OCI-LY1 (cell line): ENCODE measurements around the gene SLC23A2.
"Not testable (repeated sequence)": the region's sequence is repeated elsewhere in the genome, so short reads cannot be mapped to it uniquely, and the experiment has no call there.

Source experiments
- H2AFZ ChIP-seq: fragments of 200-600 bp; sonication (generic), shearing (Covaris generic); 2 replicates; pipeline ENCODE4 v1.6.0; 2014; ENCODE audit warnings: antibody characterized with exemption, mild to moderate bottlenecking, low read length
- H3F3A ChIP-seq: fragments of 200-600 bp; sonication (generic), shearing (Covaris generic); 2 replicates; pipeline ENCODE4 v1.6.0; 2014; ENCODE audit warnings: mild to moderate bottlenecking, antibody characterized with exemption, low read length, moderate library complexity; ENCODE audit not compliant: insufficient read depth
- H3K27ac ChIP-seq: fragments of 200-600 bp; sonication (generic); 2 replicates; pipeline ENCODE4 v1.5.1; 2014; ENCODE audit warnings: low read length, mixed run types, mild to moderate bottlenecking, low read depth; ENCODE audit not compliant: poor library complexity, severe bottlenecking
- H3K27me3 ChIP-seq: fragments of 200-600 bp; sonication (generic); 2 replicates; pipeline ENCODE4 v1.6.0; 2014; ENCODE audit warnings: antibody characterized with exemption, mild to moderate bottlenecking, low read length, moderate library complexity; ENCODE audit not compliant: insufficient read depth
- H3K36me3 ChIP-seq: fragments of 200-600 bp; sonication (generic); 2 replicates; pipeline ENCODE4 v1.6.1; 2014; ENCODE audit warnings: mild to moderate bottlenecking, antibody characterized with exemption, low read length, moderate library complexity, mixed read lengths; ENCODE audit not compliant: insufficient read depth
- H3K4me1 ChIP-seq: fragments of 200-600 bp; sonication (generic); 2 replicates; pipeline ENCODE4 v1.5.1; 2014; ENCODE audit warnings: mild to moderate bottlenecking, low read length, moderate library complexity; ENCODE audit not compliant: insufficient read depth, severe bottlenecking
- H3K4me2 ChIP-seq: fragments of 200-600 bp; sonication (generic), shearing (Covaris generic); 2 replicates; pipeline ENCODE4 v1.6.1; 2014; ENCODE audit warnings: low read length
- H3K4me3 ChIP-seq: fragments of 200-600 bp; sonication (generic); 2 replicates; pipeline ENCODE4 v1.5.1; 2014; ENCODE audit warnings: low read length, low read depth, mild to moderate bottlenecking, mixed read lengths; ENCODE audit not compliant: poor library complexity, severe bottlenecking
- H3K79me2 ChIP-seq: fragments of 200-600 bp; shearing (Covaris generic); 2 replicates; pipeline ENCODE4 v1.6.1; 2016; ENCODE audit warnings: mixed run types, low read length, mixed read lengths; ENCODE audit not compliant: insufficient read depth
- H3K9ac ChIP-seq: fragments of 200-600 bp; sonication (generic), shearing (Covaris generic); 2 replicates; pipeline ENCODE4 v1.6.1; 2014; ENCODE audit warnings: mild to moderate bottlenecking, low read length, mixed read lengths
- H3K9me2 ChIP-seq: fragments of 200-600 bp; sonication (generic), shearing (Covaris generic); 2 replicates; pipeline ENCODE4 v1.6.1; 2014; ENCODE audit warnings: low read depth, mild to moderate bottlenecking, low read length, mixed read lengths
- H3K9me3 ChIP-seq: fragments of 200-600 bp; shearing (Covaris generic); 2 replicates; pipeline ENCODE4 v1.6.1; 2014; ENCODE audit warnings: low read length, mixed read lengths
- H4K20me1 ChIP-seq: fragments of 200-600 bp; sonication (generic), shearing (Covaris generic); 2 replicates; pipeline ENCODE4 v1.6.0; 2016; ENCODE audit warnings: mild to moderate bottlenecking, low read length; ENCODE audit not compliant: insufficient read depth
- CTCF ChIP-seq: fragments of 200-600 bp; sonication (generic), shearing (Covaris generic); IDR thresholded peaks from 2 replicates; pipeline ENCODE4 v1.5.1; 2017; ENCODE audit warnings: mild to moderate bottlenecking, antibody characterized with exemption, low read length, moderate library complexity, mixed read lengths
- EZH2 ChIP-seq: fragments of 200-600 bp; sonication (generic), shearing (Covaris generic); IDR thresholded peaks from 2 replicates; pipeline ENCODE4 v1.8.0; 2017; ENCODE audit warnings: borderline replicate concordance, mixed run types, mild to moderate bottlenecking, antibody characterized with exemption, low read length, moderate library complexity, mixed read lengths

Gene SLC23A2

DNA sequence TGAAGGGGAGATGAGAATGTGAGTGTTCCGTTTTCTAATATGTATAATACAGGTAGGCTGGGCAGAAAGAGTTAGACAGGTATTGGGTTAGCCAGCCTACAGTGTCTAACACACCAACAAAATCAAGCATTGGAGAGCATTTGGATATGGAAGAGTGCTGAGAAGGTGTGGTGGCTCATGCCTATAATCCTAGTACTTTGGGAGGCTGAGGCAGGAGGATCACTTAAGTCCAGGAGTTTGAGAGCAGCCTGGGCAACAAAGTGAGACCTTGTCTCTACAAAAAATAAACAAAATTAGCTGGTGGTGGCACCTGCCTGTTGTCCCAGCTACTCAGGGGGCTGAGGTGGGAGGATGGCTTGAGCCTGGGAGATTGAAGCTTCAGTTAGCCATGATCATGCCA, 38.6 kb upstream of the SLC23A2 start:
- H3K4me3 ChIP-seq: no peak overlapping the region
- H3K9ac ChIP-seq: 0 out of 2 replicates have a peak overlapping the region, but pooled peaks have one; percentile 6
- no peak for TF ChIP-seq CTCF
- no peak for TF ChIP-seq EZH2
- no peaks in the 10 kb centered on the region for H3K9me2 ChIP-seq
- H3K4me1 ChIP-seq: peaks cover 32% of the 10 kb centered on the region
- no peak overlapping the region for H3K27ac ChIP-seq
- no peaks in the 10 kb centered on the region for H3K36me3 ChIP-seq
- no peaks in the 10 kb centered on the region for H4K20me1 ChIP-seq
- 0 out of 2 replicates have a peak overlapping the region, but pooled peaks have one; percentile 90 for H2AFZ ChIP-seq
- H3K9me3 ChIP-seq: no peaks in the 10 kb centered on the region
- no peaks in the 10 kb centered on the region for H3F3A ChIP-seq
- no peak overlapping the region for H3K4me2 ChIP-seq
- H3K79me2 ChIP-seq: no peaks in the 10 kb centered on the region
- no peaks in the 10 kb centered on the region for H3K27me3 ChIP-seq

GRCh38 chr20:5039255-5039657, 37.9 kb upstream of the SLC23A2 start:
- no peak overlapping the region for H3K4me3 ChIP-seq
- no peak for TF ChIP-seq CTCF
- no peak for TF ChIP-seq EZH2
- no peaks in the 10 kb centered on the region for H4K20me1 ChIP-seq
- H2AFZ ChIP-seq: peak overlapping the region; percentile 90; the same call in 1 of the 2 replicates
- H3K27ac ChIP-seq: no peak overlapping the region
- H3K4me1 ChIP-seq: peaks cover 27% of the 10 kb centered on the region
- no peaks in the 10 kb centered on the region for H3K9me3 ChIP-seq
- H3K27me3 ChIP-seq: no peaks in the 10 kb centered on the region
- H3K79me2 ChIP-seq: no peaks in the 10 kb centered on the region
- H3K4me2 ChIP-seq: peak overlapping the region; percentile 14; the same call in 1 of the 2 replicates
- no peaks in the 10 kb centered on the region for H3K9me2 ChIP-seq
- no peaks in the 10 kb centered on the region for H3F3A ChIP-seq
- no peaks in the 10 kb centered on the region for H3K36me3 ChIP-seq
- 0 out of 2 replicates have a peak overlapping the region, but pooled peaks have one; percentile 6 for H3K9ac ChIP-seq

DNA sequence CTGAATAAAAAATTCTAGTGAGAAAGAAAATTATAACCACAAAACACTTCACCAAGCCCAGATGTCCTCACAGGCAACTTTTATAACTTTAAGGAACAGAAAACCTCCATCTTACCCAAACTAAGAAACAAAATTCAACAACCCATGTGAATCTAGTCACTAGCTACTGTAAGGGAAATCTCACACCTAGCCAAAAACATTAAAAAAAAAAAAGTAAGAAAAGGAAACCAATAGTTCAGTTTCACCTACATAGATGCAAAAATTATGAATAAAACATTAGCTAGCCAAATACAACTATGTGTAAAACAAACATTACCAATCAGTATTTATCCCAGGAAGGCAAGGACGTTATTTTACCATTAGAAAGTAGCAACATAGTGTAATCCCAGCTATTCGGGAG, 35.5 kb upstream of the SLC23A2 start:
- no peaks in the 10 kb centered on the region for H3K36me3 ChIP-seq
- H3K4me3 ChIP-seq: no peak overlapping the region
- no peaks in the 10 kb centered on the region for H3K9me3 ChIP-seq
- H3K79me2 ChIP-seq: no peaks in the 10 kb centered on the region
- H4K20me1 ChIP-seq: no peaks in the 10 kb centered on the region
- H3K9ac ChIP-seq: no peak overlapping the region
- no peak overlapping the region for H3K4me2 ChIP-seq
- H2AFZ ChIP-seq: no peak overlapping the region
- peaks cover 21% of the 10 kb centered on the region for H3K4me1 ChIP-seq
- no peak overlapping the region for H3K27ac ChIP-seq
- no peaks in the 10 kb centered on the region for H3K9me2 ChIP-seq
- H3K27me3 ChIP-seq: no peaks in the 10 kb centered on the region
- no peak for TF ChIP-seq EZH2
- no peak for TF ChIP-seq CTCF
- no peaks in the 10 kb centered on the region for H3F3A ChIP-seq

- H3K27me3 ChIP-seq, H2AFZ ChIP-seq, H3K9ac ChIP-seq, H3K4me2 ChIP-seq, H3F3A ChIP-seq, H3K9me2 ChIP-seq, H3K27ac ChIP-seq, H3K79me2 ChIP-seq, H3K9me3 ChIP-seq, H3K36me3 ChIP-seq, H4K20me1 ChIP-seq, H3K4me3 ChIP-seq: not testable (repeated sequence)
- H3K4me1 ChIP-seq: peaks cover 15% of the 10 kb centered on the region
Measured at GRCh38 chr20:5035518-5035917, 34.2 kb upstream of the SLC23A2 start.
